ENCODE measurements around the gene ULK2.

The ULK2 gene

DNA sequence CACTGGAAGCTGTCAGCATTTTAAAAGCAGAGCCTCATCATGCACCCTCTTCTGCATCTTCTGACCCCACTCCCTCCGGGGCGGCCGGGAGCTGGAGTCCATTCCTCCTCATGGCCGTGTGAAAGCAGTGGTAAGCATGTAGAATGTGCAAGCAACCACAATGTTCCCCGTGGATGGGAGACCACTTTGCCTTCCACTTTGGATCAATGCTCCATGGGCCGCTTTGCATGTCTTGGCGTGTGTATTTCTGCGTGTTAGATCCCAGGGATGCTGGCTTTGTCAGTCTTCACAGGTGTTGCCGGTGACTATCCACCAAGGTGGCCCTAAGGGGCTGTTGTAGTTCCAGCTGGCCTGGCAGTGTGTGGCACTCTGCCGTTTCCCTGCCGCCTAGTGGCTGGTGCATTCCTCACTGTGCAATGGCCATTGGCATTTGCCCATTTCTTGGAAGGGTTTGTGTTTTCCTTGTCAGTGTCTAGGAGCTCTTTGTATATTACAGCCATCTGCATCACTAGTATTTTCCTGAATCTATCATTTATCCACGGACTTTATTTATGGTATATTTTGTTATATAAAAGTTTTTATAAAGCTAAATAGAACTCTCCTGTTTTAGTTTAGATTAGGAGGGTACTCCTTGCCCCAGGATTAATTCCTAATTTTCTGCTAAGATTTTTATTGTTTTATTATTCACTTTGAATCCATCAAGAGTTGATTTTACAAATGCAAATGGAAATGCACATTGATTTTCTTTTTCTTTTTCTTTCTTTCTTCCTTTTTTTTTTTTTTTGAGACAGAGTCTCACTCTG, 113.9 kb downstream of the ULK2 start:
- Histone ChIP-seq H3K4me2 (ENCODE audit: low read length) (no peak overlapping the region), H3K4me3 (ENCODE audit: low read length) (no peak overlapping the region), H3K9me3 (ENCODE audit: control insufficient read depth, insufficient read depth, low read length) (no peaks in the 10 kb centered on the region), H3K4me1 (ENCODE audit: control insufficient read depth, low read length) (peaks cover 4% of the 10 kb centered on the region; the same call in 1 of the 2 replicates), H3K27me3 (ENCODE audit: control insufficient read depth, low read length) (peaks cover 8% of the 10 kb centered on the region; the same call in 1 of the 2 replicates), H3K27ac (ENCODE audit: low read depth, low read length) (no peak overlapping the region), H3K36me3 (ENCODE audit: control insufficient read depth, low read length) (no peaks in the 10 kb centered on the region), H3K79me2 (ENCODE audit: control insufficient read depth, low read length) (no peaks in the 10 kb centered on the region), H3F3A (ENCODE audit: control insufficient read depth, insufficient read depth) (no peaks in the 10 kb centered on the region), H4K20me1 (ENCODE audit: control insufficient read depth, insufficient read depth, low read depth, low read length) (no peaks in the 10 kb centered on the region), H3K9me2 (replicated peaks; ENCODE audit: control insufficient read depth, low read length) (no peaks in the 10 kb centered on the region)
- TF ChIP-seq, protein P1, sequence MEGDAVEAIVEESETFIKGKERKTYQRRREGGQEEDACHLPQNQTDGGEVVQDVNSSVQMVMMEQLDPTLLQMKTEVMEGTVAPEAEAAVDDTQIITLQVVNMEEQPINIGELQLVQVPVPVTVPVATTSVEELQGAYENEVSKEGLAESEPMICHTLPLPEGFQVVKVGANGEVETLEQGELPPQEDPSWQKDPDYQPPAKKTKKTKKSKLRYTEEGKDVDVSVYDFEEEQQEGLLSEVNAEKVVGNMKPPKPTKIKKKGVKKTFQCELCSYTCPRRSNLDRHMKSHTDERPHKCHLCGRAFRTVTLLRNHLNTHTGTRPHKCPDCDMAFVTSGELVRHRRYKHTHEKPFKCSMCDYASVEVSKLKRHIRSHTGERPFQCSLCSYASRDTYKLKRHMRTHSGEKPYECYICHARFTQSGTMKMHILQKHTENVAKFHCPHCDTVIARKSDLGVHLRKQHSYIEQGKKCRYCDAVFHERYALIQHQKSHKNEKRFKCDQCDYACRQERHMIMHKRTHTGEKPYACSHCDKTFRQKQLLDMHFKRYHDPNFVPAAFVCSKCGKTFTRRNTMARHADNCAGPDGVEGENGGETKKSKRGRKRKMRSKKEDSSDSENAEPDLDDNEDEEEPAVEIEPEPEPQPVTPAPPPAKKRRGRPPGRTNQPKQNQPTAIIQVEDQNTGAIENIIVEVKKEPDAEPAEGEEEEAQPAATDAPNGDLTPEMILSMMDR (IDR thresholded peaks at IDR 0.05; ENCODE audit: low read depth, low read length, poor library complexity, severe bottlenecking): no peak
- no peak for TF ChIP-seq EZH2phosphoT487 (IDR thresholded peaks at IDR 0.05; ENCODE audit: borderline replicate concordance, low read length)

DNA sequence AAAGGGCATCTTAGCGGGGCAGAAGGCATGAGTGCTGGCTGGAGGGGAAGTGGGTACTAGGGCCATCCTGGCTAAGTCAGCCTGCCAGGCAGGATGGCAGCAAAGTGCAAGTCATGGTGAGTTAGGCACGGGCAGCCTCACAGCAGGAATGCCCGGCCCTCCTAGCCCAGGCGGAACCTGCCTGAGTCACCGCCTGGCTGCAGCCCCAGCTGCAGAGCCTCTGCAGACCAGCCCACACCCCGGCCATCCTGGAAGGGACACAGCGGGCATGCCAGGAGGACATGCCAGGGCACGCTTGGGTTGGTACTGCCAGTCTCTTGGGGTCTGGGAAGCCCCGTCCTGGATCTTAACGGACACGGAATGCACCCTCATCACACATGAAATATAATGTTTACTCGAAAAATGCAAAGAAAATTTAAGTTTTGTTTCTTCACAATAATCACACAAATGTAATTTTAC, 114.7 kb downstream of the ULK2 start:
- Histone ChIP-seq H3K36me3 (ENCODE audit: control insufficient read depth, low read length) (no peaks in the 10 kb centered on the region), H3K4me2 (ENCODE audit: low read length) (no peak overlapping the region), H3F3A (ENCODE audit: control insufficient read depth, insufficient read depth) (no peaks in the 10 kb centered on the region)

DNA sequence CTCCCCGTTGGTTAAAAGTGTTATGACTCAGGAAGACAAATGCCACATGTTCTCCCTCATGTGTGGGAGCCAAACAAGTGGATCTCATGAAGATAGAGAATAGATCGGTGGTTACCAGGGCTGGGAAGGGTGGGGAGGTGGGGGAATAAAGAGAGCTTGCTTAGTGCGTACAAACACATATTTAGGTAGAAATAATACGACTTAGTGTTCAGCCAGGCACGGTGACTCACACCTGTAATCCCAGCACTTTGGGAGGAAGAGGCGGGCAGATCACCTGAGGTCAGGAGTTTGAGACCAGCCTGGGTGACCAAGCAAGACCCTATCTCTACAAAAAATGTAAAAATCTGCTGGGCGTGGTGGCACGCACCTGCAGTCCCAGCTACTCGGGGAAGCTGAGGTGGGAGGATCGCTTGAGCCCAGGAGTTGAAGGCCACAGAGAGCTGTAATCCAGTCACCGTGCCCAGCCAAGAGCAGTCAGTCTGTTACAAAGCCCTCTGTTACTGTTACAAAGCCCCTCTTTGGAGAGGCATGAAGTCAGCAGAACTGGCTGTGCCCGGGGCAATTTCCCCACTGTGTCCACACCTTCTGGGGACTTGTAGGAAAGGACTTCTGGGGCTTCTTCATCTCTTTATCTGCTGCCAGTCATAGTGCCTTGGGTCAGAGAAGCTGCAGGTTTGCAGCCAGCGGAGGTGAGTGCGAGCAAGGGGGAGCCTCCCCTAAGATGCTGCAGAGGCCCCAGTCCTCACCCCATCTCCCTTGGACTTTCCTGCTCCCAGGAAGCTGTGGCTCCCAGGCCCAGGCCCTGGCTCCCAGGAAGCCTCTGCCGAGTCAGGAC, 115.3 kb downstream of the ULK2 start:
- Histone ChIP-seq H3K27me3 (ENCODE audit: control insufficient read depth, low read length) (peaks cover 8% of the 10 kb centered on the region; the same call in 1 of the 2 replicates), H3K4me3 (ENCODE audit: low read length) (no peak overlapping the region), H4K20me1 (ENCODE audit: control insufficient read depth, insufficient read depth, low read depth, low read length) (no peaks in the 10 kb centered on the region), H3K4me1 (ENCODE audit: control insufficient read depth, low read length) (peaks cover 4% of the 10 kb centered on the region; the same call in 1 of the 2 replicates), H3K79me2 (ENCODE audit: control insufficient read depth, low read length) (no peaks in the 10 kb centered on the region), H3K36me3 (ENCODE audit: control insufficient read depth, low read length) (no peaks in the 10 kb centered on the region), H3K9me3 (ENCODE audit: control insufficient read depth, insufficient read depth, low read length) (no peaks in the 10 kb centered on the region), H3K9me2 (replicated peaks; ENCODE audit: control insufficient read depth, low read length) (no peaks in the 10 kb centered on the region), H3K27ac (ENCODE audit: low read depth, low read length) (no peak overlapping the region), H3K4me2 (ENCODE audit: low read length) (no peak overlapping the region), H3F3A (ENCODE audit: control insufficient read depth, insufficient read depth) (no peaks in the 10 kb centered on the region)
- no peak for TF ChIP-seq EZH2phosphoT487 (IDR thresholded peaks at IDR 0.05; ENCODE audit: borderline replicate concordance, low read length)
- TF ChIP-seq, protein P1 (IDR thresholded peaks at IDR 0.05; ENCODE audit: low read depth, low read length, poor library complexity, severe bottlenecking): no peak

More for the DNA sequence above, 114.7 kb downstream of the ULK2 start:
- H4K20me1 ChIP-seq (ENCODE audit: control insufficient read depth, insufficient read depth, low read depth, low read length): no peaks in the 10 kb centered on the region
- peaks cover 4% of the 10 kb centered on the region; the same call in 1 of the 2 replicates for H3K4me1 ChIP-seq (ENCODE audit: control insufficient read depth, low read length)
- H3K27ac ChIP-seq (ENCODE audit: low read depth, low read length): no peak overlapping the region
- H3K9me2 ChIP-seq (replicated peaks; ENCODE audit: control insufficient read depth, low read length): no peaks in the 10 kb centered on the region
- TF ChIP-seq, protein P1 (IDR thresholded peaks at IDR 0.05; ENCODE audit: low read depth, low read length, poor library complexity, severe bottlenecking): no peak
- TF ChIP-seq EZH2phosphoT487 (IDR thresholded peaks at IDR 0.05; ENCODE audit: borderline replicate concordance, low read length): no peak
- peaks cover 8% of the 10 kb centered on the region; the same call in 1 of the 2 replicates for H3K27me3 ChIP-seq (ENCODE audit: control insufficient read depth, low read length)
- H3K4me3 ChIP-seq (ENCODE audit: low read length): no peak overlapping the region
- no peaks in the 10 kb centered on the region for H3K9me3 ChIP-seq (ENCODE audit: control insufficient read depth, insufficient read depth, low read length)
- no peaks in the 10 kb centered on the region for H3K79me2 ChIP-seq (ENCODE audit: control insufficient read depth, low read length)
